HEK293 (cell line): ENCODE measurements around the gene CENPP.

ENCODE experiments used
- CTCF ChIA-PET: fragments of 350-600 bp; formaldehyde crosslinking; extraction: SDS; loops from one replicate; lab custom pipeline; 2021; ENCODE audit warnings: antibody characterized with exemption; lab: Yijun Ruan, JAX
- POLR2A ChIA-PET: fragments of 300-600 bp; formaldehyde crosslinking; extraction: SDS; loops from one replicate; lab custom pipeline; 2020; ENCODE audit warnings: antibody characterized with exemption, inconsistent platforms; lab: Yijun Ruan, JAX
- H3K27ac ChIP-seq: fragments of 200-500 bp; sonication (Bioruptor generic); 2 replicates; pipeline ENCODE4 v1.5.1; 2014; ENCODE audit warnings: low read depth, low read length, control low read depth, inconsistent platforms; ENCODE audit errors: extremely low read depth
- H3K36me3 ChIP-seq, 2 experiments: fragments of 200-500 bp in 1 of 2; sonication (Bioruptor generic) in 1 of 2; 1 replicate in 1 of 2; 2 replicates in 1 of 2; pipeline ENCODE4 v1.5.1; 2014 to 2017; ENCODE audit warnings: inconsistent platforms in 2 of 2, low read length in 2 of 2; ENCODE audit not compliant: control insufficient read depth in 2 of 2, insufficient read depth in 1 of 2
- H3K4me1 ChIP-seq: fragments of 200-500 bp; sonication (Bioruptor generic); 2 replicates; pipeline ENCODE4 v1.5.1; 2014; ENCODE audit warnings: mild to moderate bottlenecking, low read length, inconsistent platforms; ENCODE audit not compliant: control insufficient read depth, insufficient read depth
- H3K4me3 ChIP-seq: 2 replicates; pipeline ENCODE4 v1.5.1; 2011; ENCODE audit warnings: low read depth, mild to moderate bottlenecking, control low read depth, low read length, moderate library complexity
- H3K9me3 ChIP-seq: fragments of 200-500 bp; sonication (Bioruptor generic); 2 replicates; pipeline ENCODE4 v1.5.1; 2014; ENCODE audit warnings: low read depth, low read length, inconsistent platforms; ENCODE audit not compliant: control insufficient read depth, insufficient read depth
- GFI1B ChIP-seq: fragments of 450-650 bp; formaldehyde crosslinking; IDR thresholded peaks from 2 replicates; pipeline ENCODE4 v1.5.1; 2016; ENCODE audit warnings: missing biosample characterization, missing genetic modification characterization
- GLI2 ChIP-seq: fragments of 450-650 bp; formaldehyde crosslinking; IDR thresholded peaks from 2 replicates; pipeline ENCODE4; 2017; ENCODE audit warnings: missing biosample characterization, missing genetic modification characterization, low read depth, borderline replicate concordance
- GLIS1 ChIP-seq: fragments of 450-650 bp; formaldehyde crosslinking; IDR thresholded peaks from 2 replicates; pipeline ENCODE4 v1.5.1; 2016; ENCODE audit warnings: missing biosample characterization, missing genetic modification characterization
- HOXC10 ChIP-seq: sonication (generic); formaldehyde crosslinking; IDR thresholded peaks from 2 replicates; pipeline ENCODE4 v1.8.1; 2023; ENCODE audit warnings: mild to moderate bottlenecking, missing genetic modification reagents
- MEIS1 ChIP-seq: sonication (generic); formaldehyde crosslinking; IDR thresholded peaks from 2 replicates; pipeline ENCODE4 v1.8.1; 2022; ENCODE audit warnings: missing genetic modification reagents, mild to moderate bottlenecking, borderline replicate concordance
- MZF1 ChIP-seq: fragments of 450-650 bp; formaldehyde crosslinking; IDR thresholded peaks from 2 replicates; pipeline ENCODE4 v1.5.1; 2017; ENCODE audit warnings: missing biosample characterization, missing genetic modification characterization, borderline replicate concordance
- OVOL3 ChIP-seq: fragments of 450-650 bp; formaldehyde crosslinking; IDR thresholded peaks from 2 replicates; pipeline ENCODE4 v1.5.1; 2016; ENCODE audit warnings: missing biosample characterization, missing genetic modification characterization
- SALL2 ChIP-seq: fragments of 450-650 bp; formaldehyde crosslinking; IDR thresholded peaks from 2 replicates; pipeline ENCODE4 v1.5.0; 2017; ENCODE audit warnings: missing biosample characterization, mild to moderate bottlenecking, missing genetic modification characterization, borderline replicate concordance
- WT1 ChIP-seq: fragments of 450-650 bp; formaldehyde crosslinking; IDR thresholded peaks from 2 replicates; pipeline ENCODE4 v1.5.1; 2016; ENCODE audit warnings: missing biosample characterization, missing genetic modification characterization
- ZIC2 ChIP-seq: fragments of 450-650 bp; formaldehyde crosslinking; IDR thresholded peaks from 2 replicates; pipeline ENCODE4 v1.5.1; 2016; ENCODE audit warnings: missing biosample characterization, missing genetic modification characterization
- ZNF169 ChIP-seq: fragments of 450-650 bp; formaldehyde crosslinking; IDR thresholded peaks from 2 replicates; pipeline ENCODE4 v1.5.1; 2016; ENCODE audit warnings: missing biosample characterization, missing genetic modification characterization
- ZNF239 ChIP-seq: fragments of 450-650 bp; formaldehyde crosslinking; IDR thresholded peaks from 2 replicates; pipeline ENCODE4 v1.5.1; 2016; ENCODE audit warnings: missing biosample characterization, missing genetic modification characterization
- ZNF510 ChIP-seq: fragments of 450-650 bp; formaldehyde crosslinking; IDR thresholded peaks from 2 replicates; pipeline ENCODE4 v1.5.1; 2018; ENCODE audit warnings: mild to moderate bottlenecking, missing genetic modification characterization, missing biosample characterization; ENCODE audit not compliant: insufficient replicate concordance
- ZNF555 ChIP-seq: fragments of 450-650 bp; formaldehyde crosslinking; conservative IDR thresholded peaks from 2 replicates; pipeline ENCODE4 v1.5.1; 2017; ENCODE audit warnings: missing biosample characterization, mild to moderate bottlenecking, missing genetic modification characterization, inconsistent platforms
- ZNF561 ChIP-seq: fragments of 450-650 bp; IDR thresholded peaks from 2 replicates; pipeline ENCODE4 v1.5.1; 2018; ENCODE audit warnings: missing biosample characterization, missing genetic modification characterization, borderline replicate concordance
- ZNF701 ChIP-seq: fragments of 450-650 bp; formaldehyde crosslinking; IDR thresholded peaks from 2 replicates; pipeline ENCODE4 v1.5.1; 2016; ENCODE audit warnings: missing biosample characterization, missing genetic modification characterization
- ZNF792 ChIP-seq: fragments of 450-650 bp; formaldehyde crosslinking; IDR thresholded peaks from 2 replicates; pipeline ENCODE4 v1.5.1; 2016; ENCODE audit warnings: missing biosample characterization, missing genetic modification characterization
- ZXDB ChIP-seq: fragments of 450-650 bp; formaldehyde crosslinking; IDR thresholded peaks from 2 replicates; pipeline ENCODE4 v1.5.1; 2016; ENCODE audit warnings: missing biosample characterization, missing genetic modification characterization
- TF ChIP-seq, protein P1 (sequence below): fragments of 450-650 bp; formaldehyde crosslinking; IDR thresholded peaks from 2 replicates; pipeline ENCODE4 v1.5.1; 2016; ENCODE audit warnings: missing biosample characterization, missing genetic modification characterization
- TF ChIP-seq, protein P2 (sequence below): fragments of 450-650 bp; formaldehyde crosslinking; IDR thresholded peaks from 2 replicates; pipeline ENCODE4 v1.5.1; 2016; ENCODE audit warnings: missing biosample characterization, missing genetic modification characterization
- TF ChIP-seq, protein P3 (sequence below): fragments of 450-650 bp; IDR thresholded peaks from 2 replicates; pipeline ENCODE4 v1.5.1; 2018; ENCODE audit warnings: missing biosample characterization, missing genetic modification characterization
- TF ChIP-seq, protein P4 (sequence below): fragments of 450-650 bp; formaldehyde crosslinking; IDR thresholded peaks from 2 replicates; pipeline ENCODE4 v1.5.1; 2016; ENCODE audit warnings: missing biosample characterization, missing genetic modification characterization, low read depth
- TF ChIP-seq, protein P5 (sequence below): fragments of 450-650 bp; formaldehyde crosslinking; IDR thresholded peaks from 2 replicates; pipeline ENCODE4 v1.5.1; 2016; ENCODE audit warnings: missing biosample characterization, missing genetic modification characterization
- TF ChIP-seq, protein P6 (sequence below): fragments of 450-650 bp; formaldehyde crosslinking; IDR thresholded peaks from 2 replicates; pipeline ENCODE4 v1.5.1; 2017; ENCODE audit warnings: missing biosample characterization, mild to moderate bottlenecking, missing genetic modification characterization, moderate library complexity

Gene CENPP

DNA sequence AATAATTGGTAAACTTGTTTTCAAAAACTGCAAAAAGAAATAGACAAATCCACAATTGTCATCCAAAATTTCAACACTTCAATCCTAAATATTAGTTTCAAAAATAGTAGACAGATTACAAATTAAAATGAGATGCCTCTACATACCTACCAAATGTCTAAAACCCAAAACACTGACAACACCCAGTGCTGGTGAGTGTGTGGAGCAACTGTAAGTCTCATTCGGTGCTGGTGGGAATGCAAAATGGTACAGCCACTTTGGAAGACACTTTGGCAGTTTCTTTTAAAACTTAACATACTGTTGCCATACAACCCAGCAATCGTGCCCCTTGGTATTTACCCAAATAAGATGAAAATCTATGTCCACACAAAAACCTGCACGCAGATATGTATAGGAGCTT, 203.4 kb downstream of the CENPP start:
- no peaks in the 10 kb centered on the region for H3K36me3 ChIP-seq
- H3K27ac ChIP-seq: no peak overlapping the region
- ChIA-PET CTCF (no interaction called here), POLR2A (no interaction called here)
- no peaks in the 10 kb centered on the region for H3K4me1 ChIP-seq
- no peak for TF ChIP-seq GLI2 (tag by site-specific recombination)
- no peak for TF ChIP-seq HOXC10
- no peak for TF ChIP-seq ZNF169 (tag by site-specific recombination)
- no peak for TF ChIP-seq SALL2 (tag by site-specific recombination)
- no peak for TF ChIP-seq ZNF792 (tag by site-specific recombination)
- no peak for TF ChIP-seq GFI1B
- H3K4me3 ChIP-seq: no peak overlapping the region
- no peaks in the 10 kb centered on the region for H3K9me3 ChIP-seq

DNA sequence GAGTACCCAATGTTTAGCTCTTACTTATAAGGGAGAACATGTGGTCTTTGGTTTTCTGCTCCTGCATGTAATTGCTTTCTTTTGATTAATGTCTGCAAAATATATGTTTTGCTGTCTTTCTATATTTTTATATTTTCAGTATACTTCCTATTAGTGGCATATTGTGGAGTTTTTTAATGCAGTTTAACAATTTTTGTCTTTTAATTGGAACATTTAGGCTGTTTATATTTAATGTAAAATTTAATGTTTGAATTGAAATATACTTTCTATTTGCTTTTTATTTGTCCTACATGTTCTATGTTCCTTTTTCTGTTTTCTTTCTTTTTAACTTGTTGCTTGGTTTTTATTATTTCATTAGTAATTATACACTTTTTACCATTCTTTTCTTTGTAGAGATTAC, 205.1 kb downstream of the CENPP start:
- ChIA-PET CTCF (interaction anchor here (0.7 kb wide), 1 partner anchor 356 kb away, joined by 3 read pairs; no protein-coding TSS in a partner anchor), POLR2A (no interaction called here)
- no peak for TF ChIP-seq ZNF239
- no peak for TF ChIP-seq ZIC2 (tag by site-specific recombination)
- TF ChIP-seq ZNF792 (tag by site-specific recombination): no peak
- TF ChIP-seq ZNF701 (tag by site-specific recombination): no peak
- TF ChIP-seq, protein P1, sequence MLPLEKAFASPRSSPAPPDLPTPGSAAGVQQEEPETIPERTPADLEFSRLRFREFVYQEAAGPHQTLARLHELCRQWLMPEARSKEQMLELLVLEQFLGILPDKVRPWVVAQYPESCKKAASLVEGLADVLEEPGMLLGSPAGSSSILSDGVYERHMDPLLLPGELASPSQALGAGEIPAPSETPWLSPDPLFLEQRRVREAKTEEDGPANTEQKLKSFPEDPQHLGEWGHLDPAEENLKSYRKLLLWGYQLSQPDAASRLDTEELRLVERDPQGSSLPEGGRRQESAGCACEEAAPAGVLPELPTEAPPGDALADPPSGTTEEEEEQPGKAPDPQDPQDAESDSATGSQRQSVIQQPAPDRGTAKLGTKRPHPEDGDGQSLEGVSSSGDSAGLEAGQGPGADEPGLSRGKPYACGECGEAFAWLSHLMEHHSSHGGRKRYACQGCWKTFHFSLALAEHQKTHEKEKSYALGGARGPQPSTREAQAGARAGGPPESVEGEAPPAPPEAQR (tag by site-specific recombination): no peak
- TF ChIP-seq, protein P2, sequence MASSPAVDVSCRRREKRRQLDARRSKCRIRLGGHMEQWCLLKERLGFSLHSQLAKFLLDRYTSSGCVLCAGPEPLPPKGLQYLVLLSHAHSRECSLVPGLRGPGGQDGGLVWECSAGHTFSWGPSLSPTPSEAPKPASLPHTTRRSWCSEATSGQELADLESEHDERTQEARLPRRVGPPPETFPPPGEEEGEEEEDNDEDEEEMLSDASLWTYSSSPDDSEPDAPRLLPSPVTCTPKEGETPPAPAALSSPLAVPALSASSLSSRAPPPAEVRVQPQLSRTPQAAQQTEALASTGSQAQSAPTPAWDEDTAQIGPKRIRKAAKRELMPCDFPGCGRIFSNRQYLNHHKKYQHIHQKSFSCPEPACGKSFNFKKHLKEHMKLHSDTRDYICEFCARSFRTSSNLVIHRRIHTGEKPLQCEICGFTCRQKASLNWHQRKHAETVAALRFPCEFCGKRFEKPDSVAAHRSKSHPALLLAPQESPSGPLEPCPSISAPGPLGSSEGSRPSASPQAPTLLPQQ (tag by site-specific recombination): no peak
- TF ChIP-seq, protein P3, sequence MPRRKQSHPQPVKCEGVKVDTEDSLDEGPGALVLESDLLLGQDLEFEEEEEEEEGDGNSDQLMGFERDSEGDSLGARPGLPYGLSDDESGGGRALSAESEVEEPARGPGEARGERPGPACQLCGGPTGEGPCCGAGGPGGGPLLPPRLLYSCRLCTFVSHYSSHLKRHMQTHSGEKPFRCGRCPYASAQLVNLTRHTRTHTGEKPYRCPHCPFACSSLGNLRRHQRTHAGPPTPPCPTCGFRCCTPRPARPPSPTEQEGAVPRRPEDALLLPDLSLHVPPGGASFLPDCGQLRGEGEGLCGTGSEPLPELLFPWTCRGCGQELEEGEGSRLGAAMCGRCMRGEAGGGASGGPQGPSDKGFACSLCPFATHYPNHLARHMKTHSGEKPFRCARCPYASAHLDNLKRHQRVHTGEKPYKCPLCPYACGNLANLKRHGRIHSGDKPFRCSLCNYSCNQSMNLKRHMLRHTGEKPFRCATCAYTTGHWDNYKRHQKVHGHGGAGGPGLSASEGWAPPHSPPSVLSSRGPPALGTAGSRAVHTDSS: no peak
- TF ChIP-seq ZNF561: no peak
- TF ChIP-seq MZF1 (tag by site-specific recombination): no peak
- no peak for TF ChIP-seq OVOL3 (tag by site-specific recombination)
- TF ChIP-seq, protein P4, sequence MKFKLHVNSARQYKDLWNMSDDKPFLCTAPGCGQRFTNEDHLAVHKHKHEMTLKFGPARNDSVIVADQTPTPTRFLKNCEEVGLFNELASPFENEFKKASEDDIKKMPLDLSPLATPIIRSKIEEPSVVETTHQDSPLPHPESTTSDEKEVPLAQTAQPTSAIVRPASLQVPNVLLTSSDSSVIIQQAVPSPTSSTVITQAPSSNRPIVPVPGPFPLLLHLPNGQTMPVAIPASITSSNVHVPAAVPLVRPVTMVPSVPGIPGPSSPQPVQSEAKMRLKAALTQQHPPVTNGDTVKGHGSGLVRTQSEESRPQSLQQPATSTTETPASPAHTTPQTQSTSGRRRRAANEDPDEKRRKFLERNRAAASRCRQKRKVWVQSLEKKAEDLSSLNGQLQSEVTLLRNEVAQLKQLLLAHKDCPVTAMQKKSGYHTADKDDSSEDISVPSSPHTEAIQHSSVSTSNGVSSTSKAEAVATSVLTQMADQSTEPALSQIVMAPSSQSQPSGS: no peak
- no peaks in the 10 kb centered on the region for H3K36me3 ChIP-seq
- no peaks in the 10 kb centered on the region for H3K9me3 ChIP-seq
- H3K4me3 ChIP-seq: no peak overlapping the region
- H3K27ac ChIP-seq: no peak overlapping the region
- H3K4me1 ChIP-seq: no peaks in the 10 kb centered on the region

DNA sequence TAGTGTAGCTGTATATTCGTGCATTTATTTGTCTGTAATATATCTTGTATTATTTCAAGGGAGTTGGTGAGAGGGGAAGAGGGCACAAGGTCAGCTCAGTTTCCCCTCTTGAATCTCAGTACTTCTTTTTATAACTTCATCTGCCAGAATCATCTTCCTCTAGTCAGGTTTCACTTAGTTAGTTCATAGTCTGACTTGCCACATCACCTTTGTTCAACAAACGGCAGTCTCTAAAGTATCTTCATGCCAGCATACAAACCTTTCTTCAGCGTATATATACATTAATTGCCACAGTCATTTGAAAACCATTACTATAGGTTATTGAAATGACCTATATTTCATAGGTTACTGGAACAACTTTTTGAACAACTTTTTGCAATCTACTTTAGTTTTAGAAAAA, 208.5 kb downstream of the CENPP start:
- Histone ChIP-seq H3K36me3 (no peaks in the 10 kb centered on the region), H3K9me3 (no peaks in the 10 kb centered on the region), H3K27ac (no peak overlapping the region), H3K4me3 (no peak overlapping the region), H3K4me1 (no peaks in the 10 kb centered on the region)
- POLR2A ChIA-PET: no interaction called here
- CTCF ChIA-PET: interaction anchor here (1.3 kb wide), 1 partner anchor 16 kb away, joined by 5 read pairs; no protein-coding TSS in a partner anchor
- TF ChIP-seq, protein P5, sequence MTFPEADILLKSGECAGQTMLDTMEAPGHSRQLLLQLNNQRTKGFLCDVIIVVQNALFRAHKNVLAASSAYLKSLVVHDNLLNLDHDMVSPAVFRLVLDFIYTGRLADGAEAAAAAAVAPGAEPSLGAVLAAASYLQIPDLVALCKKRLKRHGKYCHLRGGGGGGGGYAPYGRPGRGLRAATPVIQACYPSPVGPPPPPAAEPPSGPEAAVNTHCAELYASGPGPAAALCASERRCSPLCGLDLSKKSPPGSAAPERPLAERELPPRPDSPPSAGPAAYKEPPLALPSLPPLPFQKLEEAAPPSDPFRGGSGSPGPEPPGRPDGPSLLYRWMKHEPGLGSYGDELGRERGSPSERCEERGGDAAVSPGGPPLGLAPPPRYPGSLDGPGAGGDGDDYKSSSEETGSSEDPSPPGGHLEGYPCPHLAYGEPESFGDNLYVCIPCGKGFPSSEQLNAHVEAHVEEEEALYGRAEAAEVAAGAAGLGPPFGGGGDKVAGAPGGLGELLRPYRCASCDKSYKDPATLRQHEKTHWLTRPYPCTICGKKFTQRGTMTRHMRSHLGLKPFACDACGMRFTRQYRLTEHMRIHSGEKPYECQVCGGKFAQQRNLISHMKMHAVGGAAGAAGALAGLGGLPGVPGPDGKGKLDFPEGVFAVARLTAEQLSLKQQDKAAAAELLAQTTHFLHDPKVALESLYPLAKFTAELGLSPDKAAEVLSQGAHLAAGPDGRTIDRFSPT (tag by site-specific recombination): no peak
- TF ChIP-seq ZNF510 (tag by site-specific recombination) (no peak), OVOL3 (tag by site-specific recombination) (no peak), ZNF555 (tag by site-specific recombination) (no peak), WT1 (tag by site-specific recombination) (no peak), ZXDB (tag by site-specific recombination) (no peak), GLIS1 (tag by site-specific recombination) (no peak), MEIS1 (CRISPR knock-in tag) (no peak)
- TF ChIP-seq, protein P6, sequence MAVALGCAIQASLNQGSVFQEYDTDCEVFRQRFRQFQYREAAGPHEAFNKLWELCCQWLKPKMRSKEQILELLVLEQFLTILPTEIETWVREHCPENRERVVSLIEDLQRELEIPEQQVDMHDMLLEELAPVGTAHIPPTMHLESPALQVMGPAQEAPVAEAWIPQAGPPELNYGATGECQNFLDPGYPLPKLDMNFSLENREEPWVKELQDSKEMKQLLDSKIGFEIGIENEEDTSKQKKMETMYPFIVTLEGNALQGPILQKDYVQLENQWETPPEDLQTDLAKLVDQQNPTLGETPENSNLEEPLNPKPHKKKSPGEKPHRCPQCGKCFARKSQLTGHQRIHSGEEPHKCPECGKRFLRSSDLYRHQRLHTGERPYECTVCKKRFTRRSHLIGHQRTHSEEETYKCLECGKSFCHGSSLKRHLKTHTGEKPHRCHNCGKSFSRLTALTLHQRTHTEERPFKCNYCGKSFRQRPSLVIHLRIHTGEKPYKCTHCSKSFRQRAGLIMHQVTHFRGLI (tag by site-specific recombination): no peak
